Measurements from ENCODE around the gene CPNE1. TPM values are rescaled to one million over a fixed set of nuclear protein-coding genes. Genes with fewer than 3 reads are reported as not detected.
"Not testable (repeated sequence)": the region's sequence is repeated elsewhere in the genome, so short reads cannot be mapped to it uniquely, and the experiment has no call there.

CPNE1 gene
- total and polyA plus RNA-seq, 12 donors: 25.8 to 114 (median 53.7) TPM

GRCh38 chr20:35690265-35690664, 25.6 kb upstream of the CPNE1 start:
- ATAC-seq (no peak), DNase-seq (no peak)
- no peak overlapping the region for H3K27ac ChIP-seq
- no peaks in the 10 kb centered on the region for H3K27me3 ChIP-seq
- no peaks in the 10 kb centered on the region for H3K9me3 ChIP-seq
- H3K4me3 ChIP-seq: no peak overlapping the region
- no peak for TF ChIP-seq CTCF (IDR thresholded peaks at IDR 0.05)
- WGBS, 2 donors: 57 to 77% methylated on average over 4 of the region's 4 CpGs
- H3K36me3 ChIP-seq: peaks cover 0 to 100% (median 44%) of the 10 kb centered on the region in 9 donors
- no peaks in the 10 kb centered on the region for H3K4me1 ChIP-seq
- intact Hi-C loops (cut with DNase I): loop anchor here in 4 of 10 donors (5.0 to 10.0 kb wide), 4 partner anchors 75 to 225 kb away; partner anchors contain the start of gene SPAG4 (in 1 of the 4)

GRCh38 chr20:35686872-35687271, 22.2 kb upstream of the CPNE1 start:
- DNase-seq; H3K27me3 ChIP-seq; H3K9me3 ChIP-seq; H3K4me1 ChIP-seq; H3K27ac ChIP-seq; intact Hi-C loops (cut with DNase I); ATAC-seq; H3K4me3 ChIP-seq: not testable (repeated sequence)
- peak in 5 of 9 donors; percentile 12 to 25 (median 18) for TF ChIP-seq CTCF (IDR thresholded peaks at IDR 0.05)
- peaks cover 0 to 96% (median 28%) of the 10 kb centered on the region in 9 donors for H3K36me3 ChIP-seq
- 90% methylated on average over 11 of the region's 11 CpGs for WGBS, 2 donors

GRCh38 chr20:35685368-35685767, 20.7 kb upstream of the CPNE1 start:
- H3K27me3 ChIP-seq; DNase-seq; intact Hi-C loops (cut with DNase I); H3K4me3 ChIP-seq; ATAC-seq; H3K4me1 ChIP-seq; H3K27ac ChIP-seq; H3K9me3 ChIP-seq: not testable (repeated sequence)
- H3K36me3 ChIP-seq: peaks cover 0 to 96% (median 29%) of the 10 kb centered on the region in 9 donors
- WGBS, 2 donors: 96% methylated on average over 9 of the region's 9 CpGs

- H3K36me3 ChIP-seq: peaks cover 0 to 96% (median 19%) of the 10 kb centered on the region in 9 donors
- peaks cover 0 to 11% (median 0%) of the 10 kb centered on the region in 9 donors for H3K4me1 ChIP-seq
- 99 to 100% methylated on average over 1 of the region's 1 CpG for WGBS, 2 donors
- no peak overlapping the region for H3K4me3 ChIP-seq
- no peak overlapping the region for H3K27ac ChIP-seq
- TF ChIP-seq CTCF (IDR thresholded peaks at IDR 0.05): no peak
- DNase-seq: no peak
- intact Hi-C loops (cut with DNase I): no loop called here
- no peaks in the 10 kb centered on the region for H3K27me3 ChIP-seq
- no peaks in the 10 kb centered on the region for H3K9me3 ChIP-seq
- no peak for ATAC-seq
Measured at GRCh38 chr20:35681960-35682359, 17.3 kb upstream of the CPNE1 start.

GRCh38 chr20:35680452-35681183, 15.9 kb upstream of the CPNE1 start:
- no peak for DNase-seq
- WGBS, 2 donors: 83 to 91% methylated on average over 4 of the region's 4 CpGs
- peak overlapping the region in 1 of 10 donors; percentile 53 for H3K27ac ChIP-seq
- peak in 1 of 8 donors; percentile 44 for ATAC-seq
- H3K4me3 ChIP-seq: no peak overlapping the region
- H3K9me3 ChIP-seq: no peaks in the 10 kb centered on the region
- H3K27me3 ChIP-seq: no peaks in the 10 kb centered on the region
- H3K36me3 ChIP-seq: peaks cover 0 to 97% (median 18%) of the 10 kb centered on the region in 9 donors
- peaks cover 0 to 11% (median 0%) of the 10 kb centered on the region in 9 donors for H3K4me1 ChIP-seq
- intact Hi-C loops (cut with DNase I): no loop called here
- no peak for TF ChIP-seq CTCF (IDR thresholded peaks at IDR 0.05)
